NT2/D1 (cell line): Measurements from ENCODE around the gene KIF12.

Experiments used
- YY1 ChIP-seq: IDR thresholded peaks from 2 replicates; pipeline ENCODE4 v1.6.1; 2011; ENCODE audit not compliant: insufficient read length, insufficient read depth
- ZNF274 ChIP-seq: IDR thresholded peaks from 2 replicates; pipeline ENCODE4 v1.6.1; 2011; ENCODE audit warnings: mild to moderate bottlenecking, low read depth, low read length

DNA sequence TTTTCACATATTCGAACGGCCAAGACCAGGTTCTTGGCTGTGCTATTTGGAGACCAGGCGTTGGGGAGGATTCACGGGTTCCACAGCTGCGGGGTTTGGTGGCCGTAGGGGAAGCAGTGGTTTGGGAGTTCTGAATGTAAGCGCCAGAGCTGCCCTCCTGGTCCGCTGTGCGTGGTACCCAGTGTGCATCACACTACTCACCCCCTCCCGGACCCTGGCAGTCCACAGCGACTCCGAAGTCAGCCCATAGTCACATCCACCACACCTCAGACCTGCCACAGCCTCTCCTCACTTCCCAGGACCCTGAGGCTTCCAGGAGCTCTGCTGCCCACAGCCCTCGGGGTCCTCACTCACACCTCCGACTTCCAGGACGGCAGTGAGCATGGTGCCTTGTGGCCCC lies 47.8 kb downstream of the KIF12 start:
- TF ChIP-seq ZNF274 (no peak), YY1 (no peak)
